Right atrium auricular region (tissue), 2 donors: ENCODE measurements around the gene PPP1R12C. TPM values are rescaled to one million over a fixed set of nuclear protein-coding genes. Genes with fewer than 3 reads are reported as not detected.
"Not testable (repeated sequence)": the region's sequence is repeated elsewhere in the genome, so short reads cannot be mapped to it uniquely, and the experiment has no call there.

Source experiments
- DNase-seq: peaks from one replicate; pipeline ENCODE4 v3.0.0-alpha.2; 2019; ENCODE audit warnings: low spot score
- H3K27ac ChIP-seq, 2 donors: fragments of 200-600 bp; sonication (generic); 1 replicate in 1 of 2; 2 replicates in 1 of 2; pipeline ENCODE4 v1.5.1; 2016 to 2019
- H3K27me3 ChIP-seq, 2 donors: fragments of 200-600 bp; sonication (generic); one replicate each; pipeline versions ENCODE4 v1.5.1 to v1.6.0; 2017 to 2019
- H3K36me3 ChIP-seq: fragments of 200-600 bp; sonication (generic); one replicate; pipeline ENCODE4 v1.5.1; 2016
- H3K4me1 ChIP-seq, 2 donors: fragments of 200-600 bp; sonication (generic); one replicate each; pipeline versions ENCODE4 v1.5.1 to v1.6.0; 2017 to 2019
- H3K4me3 ChIP-seq, 2 donors: fragments of 200-600 bp; sonication (generic); 1 replicate in 1 of 2; 2 replicates in 1 of 2; pipeline ENCODE4 v1.5.1; 2017 to 2019; ENCODE audit warnings: mild to moderate bottlenecking in 1 of 2, moderate library complexity in 1 of 2
- H3K9me3 ChIP-seq, 2 donors: fragments of 200-600 bp; sonication (generic); one replicate each; pipeline ENCODE4 v1.5.1; 2019
- total RNA-seq, 2 donors: library from RNA; depleted of rRNA; stranded (reverse); fragments of >200 nt; gene quantifications; one replicate each; pipeline ENCODE4 v1.1.0, GENCODE V29; 2016
- TF ChIP-seq, protein P1 (sequence below), 2 donors: fragments of 200-600 bp; sonication (generic); IDR thresholded peaks; one replicate each; pipeline ENCODE4 v1.5.1; 2019; ENCODE audit warnings: antibody characterized with exemption in 2 of 2

PPP1R12C gene
- total RNA-seq, 2 donors from 2014 or later = 98.9 to 205 TPM

DNA sequence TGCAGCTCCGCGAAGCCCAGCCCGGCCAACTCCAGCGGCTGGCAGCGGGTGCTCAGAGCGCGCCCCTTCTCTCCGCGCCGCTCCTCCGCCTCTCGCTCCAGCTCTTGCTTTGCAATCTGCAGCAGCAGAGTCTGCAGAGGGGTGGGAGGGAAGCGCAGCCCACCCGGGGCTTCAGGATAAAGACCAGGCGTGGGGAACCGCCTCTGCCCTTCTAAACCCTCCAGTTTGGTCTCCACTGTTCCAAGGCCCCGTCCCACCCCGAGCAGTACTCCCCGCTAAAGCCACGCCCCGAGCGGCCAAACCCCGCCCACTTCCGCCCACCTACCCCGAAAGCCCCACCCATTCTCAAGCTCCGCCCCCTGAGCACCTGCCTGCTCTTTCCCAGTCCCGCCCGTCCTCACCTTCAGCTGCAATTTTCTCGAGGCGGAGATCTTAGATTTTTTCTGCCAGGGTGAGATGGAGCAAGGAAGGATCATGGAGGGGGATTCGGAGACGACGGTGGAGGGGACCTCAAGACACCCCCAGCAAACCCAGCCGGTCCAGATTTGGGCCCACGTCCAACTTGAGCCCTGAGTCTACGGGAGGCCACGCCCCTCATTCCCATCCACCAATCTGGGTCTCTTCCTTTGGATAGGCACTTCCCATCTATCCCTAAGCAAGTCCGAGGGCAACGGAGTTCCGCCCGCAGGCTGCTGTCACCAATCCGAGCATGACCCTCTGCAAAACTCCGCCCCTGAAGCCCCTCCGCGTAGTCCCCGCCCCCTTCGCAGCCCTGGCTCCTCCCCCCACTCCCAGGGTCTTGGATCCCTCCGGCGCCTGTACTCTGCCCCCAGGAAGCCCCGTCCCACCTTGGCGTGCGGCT, 39.0 kb upstream of the PPP1R12C start:
- Histone ChIP-seq H3K4me1 (peaks cover 0 to 80% of the 10 kb centered on the region in 2 donors), H3K4me3 (peak overlapping the region; percentile 64), H3K9me3 (no peaks in the 10 kb centered on the region), H3K27me3 (no peaks in the 10 kb centered on the region), H3K36me3 (peaks cover 34% of the 10 kb centered on the region), H3K27ac (peak overlapping the region; percentile 87 to 96)
- peak; percentile 63 for DNase-seq
- TF ChIP-seq, protein P1, sequence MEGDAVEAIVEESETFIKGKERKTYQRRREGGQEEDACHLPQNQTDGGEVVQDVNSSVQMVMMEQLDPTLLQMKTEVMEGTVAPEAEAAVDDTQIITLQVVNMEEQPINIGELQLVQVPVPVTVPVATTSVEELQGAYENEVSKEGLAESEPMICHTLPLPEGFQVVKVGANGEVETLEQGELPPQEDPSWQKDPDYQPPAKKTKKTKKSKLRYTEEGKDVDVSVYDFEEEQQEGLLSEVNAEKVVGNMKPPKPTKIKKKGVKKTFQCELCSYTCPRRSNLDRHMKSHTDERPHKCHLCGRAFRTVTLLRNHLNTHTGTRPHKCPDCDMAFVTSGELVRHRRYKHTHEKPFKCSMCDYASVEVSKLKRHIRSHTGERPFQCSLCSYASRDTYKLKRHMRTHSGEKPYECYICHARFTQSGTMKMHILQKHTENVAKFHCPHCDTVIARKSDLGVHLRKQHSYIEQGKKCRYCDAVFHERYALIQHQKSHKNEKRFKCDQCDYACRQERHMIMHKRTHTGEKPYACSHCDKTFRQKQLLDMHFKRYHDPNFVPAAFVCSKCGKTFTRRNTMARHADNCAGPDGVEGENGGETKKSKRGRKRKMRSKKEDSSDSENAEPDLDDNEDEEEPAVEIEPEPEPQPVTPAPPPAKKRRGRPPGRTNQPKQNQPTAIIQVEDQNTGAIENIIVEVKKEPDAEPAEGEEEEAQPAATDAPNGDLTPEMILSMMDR (IDR thresholded peaks at IDR 0.05) = no peak

DNA sequence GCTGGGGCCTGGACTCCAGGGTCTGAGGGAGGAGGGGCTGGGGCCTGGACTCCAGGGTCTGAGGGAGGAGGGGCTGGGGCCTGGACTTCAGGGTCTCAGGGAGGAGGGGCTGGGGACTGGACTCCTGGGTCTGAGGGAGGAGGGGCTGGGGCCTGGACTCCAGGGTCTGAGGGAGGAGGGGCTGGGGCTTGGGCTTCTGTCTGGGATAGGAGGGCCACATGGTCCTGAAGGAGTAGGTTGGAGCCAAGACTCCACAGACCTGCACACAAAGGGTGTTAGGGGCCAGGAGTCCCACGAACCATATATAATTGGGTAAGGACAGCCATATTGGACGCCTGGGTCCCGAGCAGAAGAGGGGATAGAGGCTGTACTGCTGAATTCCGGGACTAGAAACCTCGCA, 38.3 kb upstream of the PPP1R12C start:
- not testable (repeated sequence) for H3K27me3 ChIP-seq, H3K9me3 ChIP-seq, DNase-seq
- peak overlapping the region; percentile 64 for H3K4me3 ChIP-seq
- peaks cover 0 to 79% of the 10 kb centered on the region in 2 donors for H3K4me1 ChIP-seq
- H3K27ac ChIP-seq = peak overlapping the region in 1 of 2 donors; percentile 18
- peaks cover 41% of the 10 kb centered on the region for H3K36me3 ChIP-seq

DNA sequence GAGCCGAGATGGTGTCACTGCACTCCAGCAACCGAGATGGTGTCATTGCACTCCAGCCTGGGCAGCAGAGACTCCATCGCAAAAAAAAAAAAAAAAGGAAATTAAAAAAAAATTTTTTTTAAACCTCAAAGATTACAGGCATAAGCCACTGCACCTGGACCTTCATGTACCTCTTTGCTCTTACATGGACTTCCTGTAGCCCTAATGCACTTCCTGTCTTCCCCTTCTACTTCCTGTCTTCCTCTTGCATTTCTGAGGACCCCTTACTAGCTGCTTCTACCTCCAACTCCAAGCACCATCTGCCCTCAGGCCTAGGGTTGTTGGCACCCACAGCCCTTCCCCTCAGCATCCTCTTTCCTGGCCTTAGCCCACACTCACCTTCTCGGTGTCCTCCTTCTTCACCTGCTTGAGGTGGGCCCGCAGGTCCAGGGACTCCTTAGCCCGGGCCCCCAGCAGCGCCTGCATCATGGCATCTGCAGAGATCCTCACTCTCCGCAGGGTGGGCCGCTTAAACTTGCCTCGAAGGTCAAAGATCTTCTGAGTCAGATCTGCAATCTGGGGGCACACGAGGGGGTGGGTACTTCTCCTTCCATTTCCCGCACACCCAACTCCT, 36.3 kb upstream of the PPP1R12C start:
- no peaks in the 10 kb centered on the region for H3K9me3 ChIP-seq
- no peaks in the 10 kb centered on the region for H3K27me3 ChIP-seq
- H3K27ac ChIP-seq = no peak overlapping the region
- peaks cover 0 to 68% of the 10 kb centered on the region in 2 donors for H3K4me1 ChIP-seq
- DNase-seq = no peak
- H3K36me3 ChIP-seq = peaks cover 45% of the 10 kb centered on the region
- peak overlapping the region in 1 of 2 donors; percentile 64 for H3K4me3 ChIP-seq
- TF ChIP-seq, protein P1 (IDR thresholded peaks at IDR 0.05) = no peak

DNA sequence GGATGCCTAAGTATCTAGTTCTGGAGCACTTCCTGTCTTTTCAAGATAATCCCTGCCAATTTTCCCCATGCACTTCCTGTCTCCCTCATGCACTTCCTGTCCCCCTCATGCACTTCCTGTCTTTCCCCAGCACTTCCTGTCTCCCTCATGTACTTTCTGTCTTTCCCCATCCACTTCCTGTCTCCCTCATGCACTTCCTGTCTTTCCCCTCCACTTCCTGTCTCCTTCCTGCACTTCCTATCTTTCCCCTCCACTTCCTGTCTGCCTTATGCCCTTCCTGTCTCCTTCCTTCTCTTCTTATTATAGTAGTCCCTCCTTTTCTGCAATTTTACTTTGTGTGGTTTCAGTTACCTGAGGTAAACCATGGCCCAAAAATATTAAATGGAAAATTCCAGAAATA, 34.6 kb upstream of the PPP1R12C start:
- H3K27me3 ChIP-seq = no peaks in the 10 kb centered on the region
- peaks cover 45% of the 10 kb centered on the region for H3K36me3 ChIP-seq

DNA sequence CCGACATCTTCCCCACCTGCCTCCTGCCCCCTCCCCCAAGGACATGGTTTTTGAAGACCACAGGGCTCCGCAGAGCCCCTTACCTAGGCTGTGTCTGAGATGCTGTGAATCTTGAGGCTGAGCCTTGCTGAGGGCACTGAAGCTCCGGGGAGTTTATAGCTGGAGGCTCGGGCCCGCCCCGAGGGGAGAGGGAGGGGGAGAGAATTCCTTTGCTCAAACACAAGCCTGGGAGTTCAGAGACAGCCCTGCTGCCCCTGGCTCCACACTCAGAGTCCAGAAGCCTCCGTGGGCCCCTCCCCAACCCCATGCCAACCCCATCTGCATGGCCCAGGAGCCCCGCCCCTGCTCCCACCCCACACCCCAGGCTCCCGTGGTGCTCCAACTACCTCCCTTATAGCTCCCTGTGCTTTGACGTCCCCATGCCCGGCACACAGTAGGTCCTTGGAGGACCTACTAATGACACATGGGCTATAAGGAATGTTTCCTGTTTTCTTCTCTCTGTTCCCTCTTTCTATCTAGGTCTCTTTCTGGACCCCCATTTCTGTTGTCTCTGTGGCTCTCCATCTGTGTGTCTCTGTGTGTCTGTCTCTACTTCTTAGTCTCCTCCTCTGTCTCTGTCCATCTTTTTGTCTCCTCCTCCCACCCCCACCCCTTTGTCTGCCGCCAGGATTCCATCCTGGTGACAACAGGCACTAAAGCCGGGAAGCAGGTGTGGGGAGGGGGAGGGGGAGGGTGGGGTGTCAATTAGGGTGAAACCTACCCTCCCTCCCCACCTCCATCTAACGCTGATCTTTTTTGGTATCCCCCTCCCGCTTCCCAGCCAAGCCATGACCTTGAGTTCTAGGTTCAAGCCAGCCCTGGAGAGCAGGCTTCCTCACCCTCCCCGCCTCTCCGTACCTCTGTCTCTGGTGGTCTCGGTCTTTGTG, 31.9 kb upstream of the PPP1R12C start, which contains the start of gene TNNT1:
Gene TNNT1, minus strand, starts transcription at position 129 of the 926 bp plus-strand sequence. CDS start 2,049 bp downstream, outside the sequence.
- Histone ChIP-seq H3K4me3 (no peak within 1 kb of the TSS), H3K36me3 (peaks cover 34% of the 10 kb centered on the region), H3K4me1 (peaks cover 0 to 55% of the 10 kb centered on the region in 2 donors), H3K27ac (peak within 1 kb of the TSS; percentile 48 to 77), H3K27me3 (peaks cover 4 to 12% of the 10 kb centered on the region in 2 donors), H3K9me3 (no peaks in the 10 kb centered on the region)
- TF ChIP-seq, protein P1 (IDR thresholded peaks at IDR 0.05) = no peak
- no peak for DNase-seq

More for the DNA sequence above, 34.6 kb upstream of the PPP1R12C start:
- DNase-seq = no peak
- TF ChIP-seq, protein P1 (IDR thresholded peaks at IDR 0.05) = no peak
- no peak overlapping the region for H3K27ac ChIP-seq
- H3K4me1 ChIP-seq = peaks cover 0 to 60% of the 10 kb centered on the region in 2 donors
- H3K9me3 ChIP-seq = no peaks in the 10 kb centered on the region
- no peak overlapping the region for H3K4me3 ChIP-seq
